ENCODE results near the gene HEG1. TPM values are rescaled to one million over a fixed set of nuclear protein-coding genes. Genes with fewer than 3 reads are reported as not detected.

The HEG1 gene
- polyA plus RNA-seq, 3 donors = 0.28 to 4.2 (median 0.69) TPM

GRCh38 chr3:125032683-125033082, 23.1 kb downstream of the HEG1 start:
- WGBS (ENCODE audit: insufficient coverage) = 100% methylated on average over 2 of the region's 3 CpGs
- peaks cover 0 to 2% (median 0%) of the 10 kb centered on the region in 3 donors for H3K27me3 Mint-ChIP-seq (ENCODE audit: low read depth in 3 of 3)
- no peaks in the 10 kb centered on the region for H3K27me3 ChIP-seq (ENCODE audit: control insufficient read depth in 2 of 2, insufficient read depth in 2 of 2, low read length in 2 of 2)
- H3K27ac Mint-ChIP-seq = no peak overlapping the region
- H3K4me2 ChIP-seq (replicated peaks; ENCODE audit: extremely low read depth, low read length, poor library complexity, severe bottlenecking) = no peak overlapping the region
- intact Hi-C loops (cut with micrococcal nuclease) = no loop called here
- no peaks in the 10 kb centered on the region for H3K4me1 ChIP-seq (ENCODE audit: control insufficient read depth in 1 of 2, insufficient read depth in 2 of 2, low read length in 2 of 2)
- H3K79me2 ChIP-seq (ENCODE audit: insufficient read depth, low read length) = no peaks in the 10 kb centered on the region
- peaks cover 3 to 22% (median 14%) of the 10 kb centered on the region in 7 donors for H3K9me3 Mint-ChIP-seq
- DNase-seq = no peak
- H4K20me1 ChIP-seq (ENCODE audit: insufficient read depth, low read length) = no peaks in the 10 kb centered on the region
- no peak overlapping the region for H3K4me3 Mint-ChIP-seq
- peaks cover 8% of the 10 kb centered on the region for H3K4me1 Mint-ChIP-seq
- peaks cover 6 to 16% of the 10 kb centered on the region in 2 donors for H3K9me3 ChIP-seq (replicated peaks in 1 of 2; ENCODE audit: control insufficient read depth in 1 of 2, insufficient read depth in 1 of 2, low read length in 2 of 2)
- H2AFZ ChIP-seq (ENCODE audit: insufficient read depth, low read depth, low read length, poor library complexity, severe bottlenecking) = no peak overlapping the region
- TF ChIP-seq CTCF (IDR thresholded peaks at IDR 0.05) = no peak
- H3K36me3 ChIP-seq (replicated peaks in 1 of 2; ENCODE audit: control insufficient read depth in 1 of 2, insufficient read depth in 2 of 2, low read length in 2 of 2) = peaks cover 0 to 16% of the 10 kb centered on the region in 2 donors
- H3K36me3 Mint-ChIP-seq = peaks cover 15 to 17% of the 10 kb centered on the region in 2 donors
- no peak overlapping the region for H3K4me3 ChIP-seq (replicated peaks in 1 of 3; ENCODE audit: low read depth in 2 of 3, low read length in 3 of 3)
- H3K9ac ChIP-seq (ENCODE audit: insufficient read depth, low read length, poor library complexity, severe bottlenecking) = no peak overlapping the region
- H3K27ac ChIP-seq (ENCODE audit: low read depth in 1 of 2, low read length in 2 of 2) = no peak overlapping the region

- Mint-ChIP-seq H3K27me3 (ENCODE audit: low read depth in 3 of 3) (peaks cover 0 to 2% (median 0%) of the 10 kb centered on the region in 3 donors), H3K36me3 (peaks cover 18 to 22% of the 10 kb centered on the region in 2 donors), H3K4me3 (no peak overlapping the region), H3K4me1 (peaks cover 8% of the 10 kb centered on the region), H3K9me3 (peaks cover 3 to 22% (median 14%) of the 10 kb centered on the region in 7 donors), H3K27ac (no peak overlapping the region)
- H3K4me2 ChIP-seq (replicated peaks; ENCODE audit: extremely low read depth, low read length, poor library complexity, severe bottlenecking) = no peak overlapping the region
- no peak overlapping the region for H3K4me3 ChIP-seq (replicated peaks in 1 of 3; ENCODE audit: low read depth in 2 of 3, low read length in 3 of 3)
- H3K36me3 ChIP-seq (replicated peaks in 1 of 2; ENCODE audit: control insufficient read depth in 1 of 2, insufficient read depth in 2 of 2, low read length in 2 of 2) = peaks cover 0 to 21% of the 10 kb centered on the region in 2 donors
- H3K27ac ChIP-seq (ENCODE audit: low read depth in 1 of 2, low read length in 2 of 2) = no peak overlapping the region
- no peaks in the 10 kb centered on the region for H3K4me1 ChIP-seq (ENCODE audit: control insufficient read depth in 1 of 2, insufficient read depth in 2 of 2, low read length in 2 of 2)
- no peak overlapping the region for H2AFZ ChIP-seq (ENCODE audit: insufficient read depth, low read depth, low read length, poor library complexity, severe bottlenecking)
- no peaks in the 10 kb centered on the region for H3K27me3 ChIP-seq (ENCODE audit: control insufficient read depth in 2 of 2, insufficient read depth in 2 of 2, low read length in 2 of 2)
- WGBS (ENCODE audit: insufficient coverage) = 50% methylated on average over 1 of the region's 5 CpGs
- intact Hi-C loops (cut with micrococcal nuclease) = no loop called here
- peaks cover 6 to 16% of the 10 kb centered on the region in 2 donors for H3K9me3 ChIP-seq (replicated peaks in 1 of 2; ENCODE audit: control insufficient read depth in 1 of 2, insufficient read depth in 1 of 2, low read length in 2 of 2)
- no peaks in the 10 kb centered on the region for H3K79me2 ChIP-seq (ENCODE audit: insufficient read depth, low read length)
- TF ChIP-seq CTCF (IDR thresholded peaks at IDR 0.05) = no peak
- no peaks in the 10 kb centered on the region for H4K20me1 ChIP-seq (ENCODE audit: insufficient read depth, low read length)
- H3K9ac ChIP-seq (ENCODE audit: insufficient read depth, low read length, poor library complexity, severe bottlenecking) = no peak overlapping the region
- no peak for DNase-seq
Observed at GRCh38 chr3:125032100-125032643, 23.6 kb downstream of the HEG1 start.

Data from CD14-positive monocyte (primary cell).